Amniotic epithelial cell (primary cell): ENCODE measurements around the gene MRPL2.

Experiments used
- DNase-seq: peaks from one replicate; pipeline ENCODE4 v3.0.0-alpha.2; 2010; ENCODE audit warnings: low read depth

The MRPL2 gene

DNA sequence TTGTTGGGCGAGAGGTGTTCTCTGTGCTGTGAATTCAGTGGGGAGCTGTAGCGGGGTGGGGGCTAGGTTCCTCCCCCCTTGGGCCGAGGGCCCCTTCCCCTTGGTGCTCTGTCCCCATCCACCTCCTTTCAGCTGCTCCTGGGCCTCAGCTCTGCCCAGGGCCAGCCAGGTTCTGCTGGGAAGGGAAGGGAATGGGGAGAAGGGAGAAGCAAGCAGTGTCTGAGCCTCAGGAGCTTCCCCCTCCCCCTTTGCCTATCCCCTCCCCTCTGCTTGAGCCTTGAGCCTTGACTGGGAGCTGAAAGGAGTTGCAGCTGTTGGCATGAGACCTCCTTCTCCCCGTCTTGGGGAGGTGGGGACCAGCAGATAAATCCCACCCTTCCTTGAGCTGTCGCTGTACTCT is 38.4 kb downstream of the MRPL2 start:
- DNase-seq, result peak; percentile 23

DNA sequence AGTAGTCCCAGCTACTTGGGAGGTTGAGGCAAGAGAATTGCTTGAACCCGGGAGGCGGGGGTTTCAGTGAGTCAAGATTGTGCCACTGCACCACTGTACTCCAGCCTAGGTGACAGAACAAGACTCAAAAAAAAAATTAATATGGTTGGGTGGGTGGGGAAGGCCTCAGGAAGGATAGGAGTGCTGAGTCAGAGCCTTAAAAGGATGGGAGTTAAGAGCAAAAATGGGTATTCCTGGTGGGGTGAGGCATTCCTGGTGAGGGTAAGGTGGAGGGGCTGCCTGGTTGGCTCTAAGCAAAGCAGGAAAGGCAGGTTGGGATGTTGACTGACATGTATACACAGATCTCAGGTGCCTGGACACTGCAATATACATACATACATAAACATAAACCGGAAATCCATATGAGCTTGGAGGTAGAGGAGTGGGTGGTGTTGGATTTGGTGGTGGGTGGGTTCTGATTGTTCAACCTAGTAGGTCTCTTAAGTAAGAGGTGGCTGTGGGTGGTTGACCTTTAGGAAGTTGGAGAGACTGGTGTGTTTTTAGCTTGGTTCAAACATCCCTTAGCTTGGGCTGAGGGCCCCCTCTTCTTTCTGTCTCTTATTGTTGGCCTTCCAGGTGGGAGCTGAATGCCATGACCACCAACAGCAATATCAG is 39.1 kb downstream of the MRPL2 start:
- DNase-seq, result no peak

DNA sequence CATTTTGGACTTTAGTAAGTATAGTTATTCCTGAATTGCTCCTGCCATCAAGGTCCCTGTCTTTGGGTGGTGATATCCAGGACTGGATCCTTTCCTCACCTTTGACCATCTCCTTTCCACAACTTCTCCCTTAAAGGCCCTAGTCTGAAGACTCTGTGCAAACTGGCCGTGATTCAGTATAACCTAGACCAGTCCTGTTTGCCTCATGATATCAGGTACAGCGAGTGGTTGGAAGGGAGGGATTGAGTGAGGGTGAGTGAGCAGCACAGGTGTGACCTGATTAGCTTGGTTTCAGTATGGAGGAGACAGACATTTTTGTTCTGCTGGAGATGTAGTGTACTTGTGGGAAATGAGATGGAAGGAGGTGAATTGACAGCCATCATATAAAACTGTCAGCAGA is 40.1 kb downstream of the MRPL2 start:
- DNase-seq, result no peak

DNA sequence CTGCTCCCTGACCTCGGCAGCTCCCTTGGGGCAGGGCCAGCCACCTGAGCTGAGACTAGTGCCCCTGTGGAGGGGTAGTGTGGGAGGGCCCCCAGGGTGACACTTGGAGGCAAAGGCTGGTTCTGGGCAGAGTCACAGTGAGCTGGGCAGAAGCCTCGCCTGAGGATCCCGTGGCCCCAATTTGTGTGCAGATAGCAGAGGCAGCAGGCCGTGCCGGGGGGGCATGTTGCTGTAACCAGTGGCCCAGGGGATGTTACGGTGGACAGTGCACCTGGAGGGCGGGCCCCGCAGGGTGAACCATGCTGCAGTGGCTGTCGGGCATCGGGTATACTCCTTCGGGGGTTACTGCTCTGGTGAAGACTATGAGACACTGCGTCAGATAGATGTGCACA is 42.3 kb downstream of the MRPL2 start:
- no peak for DNase-seq

DNA sequence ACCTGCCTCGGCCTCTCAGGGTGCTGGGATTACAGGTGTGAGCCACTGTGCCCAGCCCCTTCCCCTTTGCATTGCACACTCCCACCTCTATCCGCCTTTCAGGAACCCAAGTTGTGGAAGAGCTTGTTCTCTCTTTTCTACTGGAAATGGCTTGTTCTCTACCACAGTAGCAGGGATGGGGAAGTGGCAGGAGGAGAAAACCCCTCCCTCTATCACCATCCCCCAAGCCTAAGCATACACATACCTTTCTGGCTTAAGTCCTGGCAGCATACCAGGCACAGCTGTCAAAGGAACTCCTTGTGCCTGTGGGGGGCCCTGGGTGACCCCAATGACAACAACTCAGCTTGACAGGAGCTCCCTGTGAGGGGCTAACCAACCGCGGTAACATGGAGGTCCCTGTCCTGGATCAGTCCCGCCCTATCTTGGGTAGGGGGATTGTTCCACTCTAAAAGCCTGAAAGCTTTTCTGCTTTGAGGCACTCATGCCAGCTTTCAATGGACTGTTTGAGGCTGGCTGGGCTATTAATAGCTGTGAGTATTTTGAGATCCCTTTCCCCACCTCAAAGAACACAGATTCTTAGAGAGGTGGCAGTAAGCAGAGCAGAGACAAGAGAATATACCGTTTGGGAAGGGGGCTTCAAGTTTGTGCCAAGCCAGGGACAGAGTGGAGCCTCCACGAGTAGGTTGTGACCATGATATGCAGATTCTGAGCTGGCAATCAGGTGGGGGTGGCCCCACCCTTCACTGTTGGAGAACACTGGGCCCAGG is 42.9 kb downstream of the MRPL2 start:
- DNase-seq, result no peak

DNA sequence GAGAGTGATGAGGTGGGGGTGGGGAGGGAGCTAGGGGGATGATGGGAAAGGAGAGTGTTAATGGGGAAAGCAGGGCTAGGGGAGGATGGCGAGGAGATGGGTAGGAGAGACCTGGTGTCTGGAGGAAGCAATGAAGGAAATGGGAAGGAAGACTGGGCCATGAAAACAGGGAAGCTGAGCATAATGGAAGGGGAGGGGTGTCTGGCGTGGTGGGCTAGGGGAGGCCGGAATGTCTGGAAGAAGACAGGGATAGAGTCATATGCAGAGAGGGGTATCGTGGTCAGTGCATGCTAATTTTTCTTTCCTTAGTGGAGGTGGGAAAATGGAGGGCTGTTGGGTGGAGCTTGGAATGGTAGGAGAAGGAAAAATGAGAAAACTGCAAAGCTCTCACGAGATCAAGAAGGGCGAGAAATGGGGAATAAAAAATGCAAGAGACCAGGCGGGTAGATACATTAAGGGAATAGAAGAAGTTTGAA is 44.8 kb downstream of the MRPL2 start:
- peak; percentile 27 for DNase-seq

DNA sequence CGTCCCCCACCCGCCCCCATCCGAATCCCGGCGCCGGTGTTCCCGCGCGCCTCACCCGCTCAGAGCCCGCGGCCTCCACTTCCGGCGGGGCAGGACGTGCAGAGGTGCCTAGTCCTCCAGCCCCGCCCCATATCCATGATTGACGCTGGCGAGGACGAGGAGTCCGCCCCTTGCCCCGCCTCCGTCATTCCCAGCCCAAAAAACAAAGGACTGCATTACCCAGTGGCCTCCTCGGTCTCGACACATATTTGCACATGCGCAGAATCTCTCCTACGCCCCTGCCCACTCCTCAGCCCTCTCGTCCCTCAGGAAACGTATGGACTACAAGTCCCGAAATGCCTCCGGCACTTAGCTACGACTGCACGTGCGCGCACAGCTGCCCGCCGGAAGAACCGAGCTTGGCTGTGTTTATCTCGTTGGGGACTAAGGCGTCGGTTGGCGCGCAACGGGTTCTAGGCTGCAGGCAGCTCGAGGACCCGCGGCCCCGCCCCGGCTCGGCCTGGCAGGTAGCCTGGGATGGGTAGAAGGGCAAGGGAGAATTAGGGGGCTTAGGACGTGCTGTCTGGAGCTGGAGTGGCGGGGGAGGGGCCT is 45.3 kb downstream of the MRPL2 start, which contains the start of the genes KLHDC3 and MEA1:
TSS of gene KLHDC3 (plus strand) at position 407 of the 591 bp plus-strand sequence. CDS start 2,944 bp downstream, outside the sequence.
TSS of gene MEA1 (minus strand) at position 104 of the 591 bp plus-strand sequence. CDS start 133 bp downstream, outside the sequence.
- peak; percentile 100 for DNase-seq

DNA sequence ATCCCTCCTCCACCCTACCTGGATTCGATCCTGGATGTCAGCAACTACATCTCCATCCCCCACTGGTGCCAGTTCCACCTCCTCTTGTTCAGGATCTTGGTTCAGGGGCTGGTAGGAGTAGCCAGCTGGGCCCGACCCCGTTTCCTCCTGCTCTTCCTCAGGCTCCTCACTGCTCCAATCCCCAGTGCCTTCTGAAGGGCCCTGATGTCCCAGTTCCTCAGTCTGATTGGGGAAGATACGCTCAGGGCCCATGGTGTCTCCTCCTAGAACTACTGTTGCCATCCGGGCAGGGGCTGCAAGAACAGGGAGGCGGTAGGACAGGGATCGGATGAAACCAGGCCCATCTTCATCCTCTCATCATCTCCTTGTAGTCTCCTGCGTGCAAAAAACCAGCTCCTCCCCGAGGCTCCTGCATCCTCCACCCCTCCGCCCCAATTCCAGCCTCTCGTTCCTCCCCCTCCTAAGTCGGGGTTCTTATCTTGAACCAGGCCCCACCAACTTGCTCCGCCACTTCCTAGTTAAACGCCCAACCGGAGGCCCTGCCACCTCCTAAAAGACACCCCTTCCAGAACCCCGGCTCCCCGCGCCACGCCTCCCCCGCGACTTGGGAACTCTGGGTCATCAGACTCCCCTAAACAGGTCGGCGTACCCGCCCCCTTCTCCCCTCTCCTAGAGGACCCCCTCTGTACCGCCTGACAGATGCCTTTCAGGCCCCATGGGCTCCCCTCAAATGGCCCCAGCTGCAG is 46.0 kb downstream of the MRPL2 start:
- DNase-seq, result no peak

DNA sequence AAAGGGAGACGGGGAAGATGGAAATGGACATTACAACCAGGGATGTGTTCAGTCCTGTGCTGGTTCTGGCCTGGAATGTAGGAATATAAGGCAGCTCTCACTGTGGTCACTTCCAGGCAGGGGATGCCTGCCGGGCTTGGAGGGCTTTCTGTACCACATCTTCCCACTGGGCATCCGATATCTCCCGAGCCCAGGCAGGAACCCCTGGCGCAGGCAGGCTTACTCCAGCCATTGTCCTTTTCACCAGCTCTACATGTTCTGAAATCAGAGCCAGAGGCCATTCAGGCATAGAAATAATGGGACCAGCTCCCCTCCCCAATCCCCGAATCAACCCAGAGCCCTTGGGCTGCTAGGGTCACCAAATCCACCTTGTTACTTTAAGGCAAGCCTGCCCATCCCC is 46.9 kb downstream of the MRPL2 start:
- DNase-seq, result no peak

DNA sequence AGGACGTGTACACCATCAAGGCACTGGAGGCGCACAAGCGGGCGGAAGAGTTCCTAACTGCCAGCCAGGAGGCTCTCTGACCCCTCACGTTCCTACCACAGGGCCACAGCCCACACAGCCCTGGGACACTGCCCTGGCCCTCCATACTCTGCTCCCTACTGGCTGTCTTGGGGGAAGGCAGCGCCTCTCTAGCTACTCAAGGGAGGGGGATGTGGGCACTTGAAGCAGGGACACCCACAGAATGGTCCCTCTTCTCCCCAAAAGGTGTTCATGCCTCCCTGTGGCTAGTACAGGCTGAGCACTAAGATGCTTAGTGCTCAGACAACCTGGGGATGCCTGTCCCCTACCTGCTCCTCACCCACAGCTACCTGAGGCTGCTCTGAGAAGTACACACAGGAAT is 48.0 kb downstream of the MRPL2 start:
- DNase-seq, result no peak

DNA sequence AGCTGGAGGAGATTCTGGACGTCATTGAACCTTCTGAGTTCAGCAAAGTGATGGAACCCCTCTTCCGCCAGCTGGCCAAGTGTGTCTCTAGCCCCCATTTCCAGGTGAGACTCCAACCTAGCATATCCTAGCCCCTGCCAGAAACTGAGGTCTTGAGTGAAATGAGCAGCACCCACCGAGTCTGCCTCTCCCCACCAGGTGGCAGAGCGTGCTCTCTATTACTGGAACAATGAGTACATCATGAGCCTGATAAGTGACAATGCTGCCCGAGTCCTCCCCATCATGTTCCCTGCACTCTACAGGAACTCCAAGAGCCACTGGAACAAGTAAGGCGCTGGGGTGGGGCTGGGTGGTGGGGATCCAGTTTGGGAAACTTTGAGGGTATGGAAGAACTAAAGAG is 50.1 kb downstream of the MRPL2 start:
- no peak for DNase-seq

DNA sequence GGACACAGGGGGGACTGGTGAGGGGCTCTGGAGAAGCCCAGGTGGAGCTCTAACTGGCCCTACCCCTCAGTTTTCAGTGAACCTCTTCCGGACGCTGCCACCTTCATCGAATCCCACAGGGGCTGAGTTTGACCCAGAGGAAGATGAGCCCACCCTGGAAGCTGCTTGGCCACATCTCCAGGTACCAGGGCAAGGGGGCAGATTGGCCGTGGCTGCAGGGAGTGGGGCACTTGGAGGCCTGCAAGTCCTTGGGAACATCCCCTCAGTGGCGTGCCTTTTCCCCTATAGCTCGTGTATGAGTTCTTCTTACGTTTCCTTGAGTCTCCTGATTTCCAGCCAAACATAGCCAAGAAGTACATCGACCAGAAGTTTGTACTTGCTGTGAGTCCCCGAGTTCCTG is 52.1 kb downstream of the MRPL2 start:
- DNase-seq, result no peak

DNA sequence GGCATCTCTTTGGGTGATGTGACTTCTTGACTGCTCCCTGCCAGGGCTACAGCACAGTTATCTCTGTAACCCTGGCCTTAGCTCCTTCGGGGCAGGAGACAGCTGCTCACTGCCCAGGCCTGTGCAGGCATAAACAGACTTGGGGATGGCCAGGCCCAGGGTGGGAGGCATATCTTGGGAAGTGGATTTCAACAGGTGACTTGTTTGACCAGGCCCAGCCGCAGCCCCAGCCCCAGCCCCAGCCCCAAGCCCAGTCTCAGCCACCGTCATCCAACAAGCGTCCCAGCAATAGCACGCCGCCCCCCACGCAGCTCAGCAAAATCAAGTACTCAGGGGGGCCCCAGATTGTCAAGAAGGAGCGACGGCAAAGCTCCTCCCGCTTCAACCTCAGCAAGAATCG is 53.0 kb downstream of the MRPL2 start:
- no peak for DNase-seq

DNA sequence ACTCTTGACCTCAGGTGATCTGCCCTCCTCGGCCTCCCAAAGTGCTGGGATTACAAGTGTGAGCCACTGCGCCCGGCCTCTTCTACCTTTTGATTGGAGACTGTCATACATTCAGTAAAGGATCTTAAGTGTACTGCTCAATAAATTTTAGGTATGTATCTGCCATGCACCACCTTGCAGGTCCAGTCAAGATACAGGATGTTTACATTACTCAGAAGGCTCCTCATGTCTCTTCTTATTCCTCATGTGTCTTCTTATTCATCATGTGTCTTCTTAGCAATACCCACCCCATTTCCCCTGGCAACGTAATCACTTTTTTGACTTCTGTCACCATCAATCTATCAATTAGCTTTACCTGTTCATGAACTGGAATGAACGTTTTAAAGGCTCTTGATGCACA is 53.4 kb downstream of the MRPL2 start:
- DNase-seq, result no peak
